Measurements from ENCODE around the gene KDM3B.
"Not testable (repeated sequence)": the region's sequence is repeated elsewhere in the genome, so short reads cannot be mapped to it uniquely, and the experiment has no call there.

KDM3B gene

GRCh38 chr5:138371454-138371853 is 19.0 kb downstream of the KDM3B start:
- intact Hi-C loops (cut with DNase I): no loop called here

GRCh38 chr5:138372225-138372624 is 19.7 kb downstream of the KDM3B start:
- intact Hi-C loops (cut with DNase I): no loop called here
- no peak for DNase-seq

More at GRCh38 chr5:138371454-138371853, 19.0 kb downstream of the KDM3B start:
- DNase-seq: no peak

- intact Hi-C loops (cut with DNase I): no loop called here
- no peak for DNase-seq
Measured at GRCh38 chr5:138372653-138373052, 20.2 kb downstream of the KDM3B start.

GRCh38 chr5:138382347-138382746 is 29.9 kb downstream of the KDM3B start:
- no peak for DNase-seq
- intact Hi-C loops (cut with DNase I): no loop called here

- DNase-seq: peak in 1 of 42 donors; percentile 10
- intact Hi-C loops (cut with DNase I): no loop called here
Measured at GRCh38 chr5:138385660-138386059, 33.2 kb downstream of the KDM3B start.

GRCh38 chr5:138386290-138386689 is 33.8 kb downstream of the KDM3B start:
- peak in 26 of 42 donors; percentile 15 to 70 (median 34) for DNase-seq
- intact Hi-C loops (cut with DNase I): no loop called here

GRCh38 chr5:138389332-138389731 is 36.8 kb downstream of the KDM3B start:
- intact Hi-C loops (cut with DNase I): no loop called here
- no peak for DNase-seq

- not testable (repeated sequence) for DNase-seq
Measured at GRCh38 chr5:138389911-138390310, 37.4 kb downstream of the KDM3B start.

GRCh38 chr5:138391859-138392386 is 39.4 kb downstream of the KDM3B start:
- intact Hi-C loops (cut with DNase I): no loop called here
- DNase-seq: peak; percentile 12 to 83 (median 61)

More at GRCh38 chr5:138389911-138390310, 37.4 kb downstream of the KDM3B start:
- intact Hi-C loops (cut with DNase I): not testable (repeated sequence)

- no peak for DNase-seq
Measured at GRCh38 chr5:138402640-138403039, 50.2 kb downstream of the KDM3B start.

GRCh38 chr5:138408023-138408422 is 55.5 kb downstream of the KDM3B start:
- intact Hi-C loops (cut with DNase I): loop anchor here (10.0 kb wide), 1 partner anchor 53 kb away; the partner anchor contains the start of gene KDM3B
- DNase-seq: no peak

More at GRCh38 chr5:138402640-138403039, 50.2 kb downstream of the KDM3B start:
- intact Hi-C loops (cut with DNase I): loop anchor here (10.0 kb wide), 1 partner anchor 48 kb away; the partner anchor contains the start of gene KDM3B

GRCh38 chr5:138410996-138411640 is 58.6 kb downstream of the KDM3B start:
- peak in 41 of 42 donors; percentile 37 to 84 (median 66) for DNase-seq

GRCh38 chr5:138418444-138418843 is 66.0 kb downstream of the KDM3B start:
- intact Hi-C loops (cut with DNase I): no loop called here
- DNase-seq: no peak

More at GRCh38 chr5:138410996-138411640, 58.6 kb downstream of the KDM3B start:
- intact Hi-C loops (cut with DNase I): not testable (repeated sequence)

GRCh38 chr5:138425079-138425478 is 72.6 kb downstream of the KDM3B start:
- intact Hi-C loops (cut with DNase I): no loop called here
- no peak for DNase-seq

GRCh38 chr5:138435943-138436342 is 83.5 kb downstream of the KDM3B start:
- no peak for DNase-seq
- intact Hi-C loops (cut with DNase I): no loop called here

GRCh38 chr5:138438003-138438723 is 85.7 kb downstream of the KDM3B start:
- intact Hi-C loops (cut with DNase I): no loop called here
- no peak for DNase-seq

- intact Hi-C loops (cut with DNase I): no loop called here
- DNase-seq: peak in 39 of 42 donors; percentile 43 to 84 (median 67)
Measured at GRCh38 chr5:138438724-138439476, 86.4 kb downstream of the KDM3B start, which contains the start of gene REEP2. TSS of gene REEP2 (plus strand) at chr5:138439057. CDS start at chr5:138439209, 152 bp downstream.

- DNase-seq: peak in 19 of 42 donors; percentile 23 to 64 (median 41)
- intact Hi-C loops (cut with DNase I): no loop called here
Measured at GRCh38 chr5:138439477-138440158, 87.1 kb downstream of the KDM3B start.

Measured in head of caudate nucleus (tissue), 42 donors.